Left lung (tissue), 10 donors: ENCODE results near the gene SNRK. TPM values are rescaled to one million over a fixed set of nuclear protein-coding genes. Genes with fewer than 3 reads are reported as not detected.

Experiments used
- ATAC-seq: fragments of 200-7000 bp; cut with Tn5 transposase; one replicate; pipeline ENCODE4 v1.9.1; 2020; ENCODE audit warnings: moderate library complexity
- DNase-seq, 4 donors: peaks; one replicate each; pipeline ENCODE4 v3.0.0-alpha.2; 2013 to 2020
- H3K27ac ChIP-seq, 2 donors: fragments of 200-600 bp; sonication (generic) in 1 of 2; one replicate each; pipeline versions ENCODE4 v1.5.0 to v1.8.0; 2020 to 2021
- H3K27me3 ChIP-seq, 2 donors: fragments of 200-600 bp; sonication (generic) in 1 of 2; one replicate each; pipeline versions ENCODE4 v1.5.0 to v1.8.0; 2020 to 2021
- H3K36me3 ChIP-seq, 2 donors: fragments of 200-600 bp; sonication (generic) in 1 of 2; one replicate each; pipeline versions ENCODE4 v1.5.0 to v1.8.0; 2020 to 2021
- H3K4me1 ChIP-seq, 2 donors: fragments of 200-600 bp; one replicate each; pipeline ENCODE4 v1.8.0; 2021
- H3K4me3 ChIP-seq, 2 donors: fragments of 200-600 bp; sonication (generic) in 1 of 2; one replicate each; pipeline versions ENCODE4 v1.5.0 to v1.8.0; 2020 to 2021; ENCODE audit warnings: mild to moderate bottlenecking in 1 of 2
- H3K9me3 ChIP-seq, 2 donors: fragments of 200-600 bp; sonication (generic) in 1 of 2; one replicate each; pipeline versions ENCODE4 v1.5.0 to v1.8.0; 2020 to 2021
- CTCF ChIP-seq, 2 donors: fragments of 200-600 bp; sonication (generic) in 1 of 2; IDR thresholded peaks; one replicate each; pipeline versions ENCODE4 v1.5.0 to v1.8.0; 2021; ENCODE audit warnings: antibody characterized with exemption in 2 of 2
- intact Hi-C, 2 donors: fragments of 100-400 bp; cut with DNase I; formaldehyde crosslinking; loops; one replicate each; pipeline versions ENCODE4 v1.11.2 to v1.14.2; 2022
- polyA plus RNA-seq, 6 donors: library from polyadenylated mRNA; unstranded; fragments of 120-200 nt; gene quantifications; one replicate each; pipeline ENCODE4 v1.2.1, GENCODE V29; 2013; ENCODE audit not compliant: insufficient read length in 6 of 6
- total RNA-seq, 2 donors: library from RNA; stranded (reverse); fragmentation: NEBNext Ultra II Directional; extraction: Animal tissue kit (Norgen Biotek cat#: 25700); gene quantifications; one replicate each; pipeline ENCODE4 v1.2.1, GENCODE V29; 2021
- donor health status: DM: no; HTN: yes; CAD: no.
- donor health status: DM: no; HTN: no; CAD: no.

SNRK gene
- total and polyA plus RNA-seq, 8 donors: 29.5 to 72.3 (median 64.7) TPM

GRCh38 chr3:43279082-43279481, 7.3 kb upstream of the SNRK start:
- Histone ChIP-seq H3K4me3 (no peak overlapping the region), H3K27me3 (no peaks in the 10 kb centered on the region), H3K27ac (no peak overlapping the region), H3K36me3 (no peaks in the 10 kb centered on the region), H3K4me1 (no peaks in the 10 kb centered on the region), H3K9me3 (no peaks in the 10 kb centered on the region)
- intact Hi-C loops: no loop called here
- no peak for TF ChIP-seq CTCF (IDR thresholded peaks at IDR 0.05)
- ATAC-seq (no peak), DNase-seq (no peak)

- no peaks in the 10 kb centered on the region for H3K27me3 ChIP-seq
Observed at GRCh38 chr3:43279532-43279931, 6.8 kb upstream of the SNRK start.

GRCh38 chr3:43281020-43281419, 5.3 kb upstream of the SNRK start:
- Histone ChIP-seq H3K36me3 (no peaks in the 10 kb centered on the region), H3K9me3 (no peaks in the 10 kb centered on the region), H3K4me3 (no peak overlapping the region), H3K4me1 (peaks cover 0 to 10% of the 10 kb centered on the region in 2 donors), H3K27me3 (no peaks in the 10 kb centered on the region), H3K27ac (no peak overlapping the region)
- intact Hi-C loops: no loop called here
- ATAC-seq (no peak), DNase-seq (no peak)
- no peak for TF ChIP-seq CTCF (IDR thresholded peaks at IDR 0.05)

More at GRCh38 chr3:43279532-43279931, 6.8 kb upstream of the SNRK start:
- intact Hi-C loops: no loop called here
- H3K4me3 ChIP-seq: no peak overlapping the region
- no peak for DNase-seq
- ATAC-seq: no peak
- H3K27ac ChIP-seq: no peak overlapping the region
- H3K9me3 ChIP-seq: no peaks in the 10 kb centered on the region
- no peak for TF ChIP-seq CTCF (IDR thresholded peaks at IDR 0.05)
- no peaks in the 10 kb centered on the region for H3K4me1 ChIP-seq
- H3K36me3 ChIP-seq: no peaks in the 10 kb centered on the region

GRCh38 chr3:43284171-43284570, 2.2 kb upstream of the SNRK start:
- H3K36me3 ChIP-seq: no peaks in the 10 kb centered on the region
- H3K27me3 ChIP-seq: no peaks in the 10 kb centered on the region
- TF ChIP-seq CTCF (IDR thresholded peaks at IDR 0.05): no peak
- ATAC-seq: no peak
- no peak for DNase-seq
- intact Hi-C loops: no loop called here
- no peak overlapping the region for H3K27ac ChIP-seq
- H3K9me3 ChIP-seq: no peaks in the 10 kb centered on the region
- peaks cover 10 to 31% of the 10 kb centered on the region in 2 donors for H3K4me1 ChIP-seq
- H3K4me3 ChIP-seq: no peak overlapping the region

GRCh38 chr3:43285644-43286043, 696 bp upstream of the SNRK start:
- DNase-seq (no peak), ATAC-seq (no peak)
- intact Hi-C loops: no loop called here
- H3K4me3 ChIP-seq: peak overlapping the region in 1 of 2 donors; percentile 63
- peaks cover 13 to 46% of the 10 kb centered on the region in 2 donors for H3K4me1 ChIP-seq
- no peaks in the 10 kb centered on the region for H3K27me3 ChIP-seq
- no peak for TF ChIP-seq CTCF (IDR thresholded peaks at IDR 0.05)
- H3K27ac ChIP-seq: peak overlapping the region; percentile 89 to 93
- no peaks in the 10 kb centered on the region for H3K9me3 ChIP-seq
- H3K36me3 ChIP-seq: no peaks in the 10 kb centered on the region
